HEK293 (cell line): ENCODE results near the gene TES.
A peak's percentile ranks its signal among the peaks of the same experiment; 100 is the strongest.

ENCODE experiments used
- CTCF ChIA-PET: fragments of 350-600 bp; formaldehyde crosslinking; extraction: SDS; loops from one replicate; lab custom pipeline; 2021; ENCODE audit warnings: antibody characterized with exemption; lab: Yijun Ruan, JAX
- POLR2A ChIA-PET: fragments of 300-600 bp; formaldehyde crosslinking; extraction: SDS; loops from one replicate; lab custom pipeline; 2020; ENCODE audit warnings: antibody characterized with exemption, inconsistent platforms; lab: Yijun Ruan, JAX
- H3K27ac ChIP-seq: fragments of 200-500 bp; sonication (Bioruptor generic); 2 replicates; pipeline ENCODE4 v1.5.1; 2014; ENCODE audit warnings: low read depth, low read length, control low read depth, inconsistent platforms; ENCODE audit errors: extremely low read depth
- H3K36me3 ChIP-seq, 2 experiments: fragments of 200-500 bp in 1 of 2; sonication (Bioruptor generic) in 1 of 2; 1 replicate in 1 of 2; 2 replicates in 1 of 2; pipeline ENCODE4 v1.5.1; 2014 to 2017; ENCODE audit warnings: inconsistent platforms in 2 of 2, low read length in 2 of 2; ENCODE audit not compliant: control insufficient read depth in 2 of 2, insufficient read depth in 1 of 2
- H3K4me1 ChIP-seq: fragments of 200-500 bp; sonication (Bioruptor generic); 2 replicates; pipeline ENCODE4 v1.5.1; 2014; ENCODE audit warnings: mild to moderate bottlenecking, low read length, inconsistent platforms; ENCODE audit not compliant: control insufficient read depth, insufficient read depth
- H3K4me3 ChIP-seq: 2 replicates; pipeline ENCODE4 v1.5.1; 2011; ENCODE audit warnings: low read depth, mild to moderate bottlenecking, control low read depth, low read length, moderate library complexity
- H3K9me3 ChIP-seq: fragments of 200-500 bp; sonication (Bioruptor generic); 2 replicates; pipeline ENCODE4 v1.5.1; 2014; ENCODE audit warnings: low read depth, low read length, inconsistent platforms; ENCODE audit not compliant: control insufficient read depth, insufficient read depth
- PRDM4 ChIP-seq: fragments of 450-650 bp; formaldehyde crosslinking; IDR thresholded peaks from 2 replicates; pipeline ENCODE4 v1.5.1; 2017; ENCODE audit warnings: missing biosample characterization, missing genetic modification characterization
- REPIN1 ChIP-seq: fragments of 450-650 bp; formaldehyde crosslinking; IDR thresholded peaks from 2 replicates; pipeline ENCODE4 v1.5.1; 2017; ENCODE audit warnings: missing biosample characterization, missing genetic modification characterization, low read depth
- SCRT1 ChIP-seq: fragments of 450-650 bp; formaldehyde crosslinking; IDR thresholded peaks from 2 replicates; pipeline ENCODE4 v1.5.1; 2016; ENCODE audit warnings: missing biosample characterization, missing genetic modification characterization, borderline replicate concordance
- ZNF19 ChIP-seq: fragments of 450-650 bp; formaldehyde crosslinking; IDR thresholded peaks from 2 replicates; pipeline ENCODE4; 2016; ENCODE audit warnings: missing biosample characterization, missing genetic modification characterization, low read depth
- ZNF510 ChIP-seq: fragments of 450-650 bp; formaldehyde crosslinking; IDR thresholded peaks from 2 replicates; pipeline ENCODE4 v1.5.1; 2018; ENCODE audit warnings: mild to moderate bottlenecking, missing genetic modification characterization, missing biosample characterization; ENCODE audit not compliant: insufficient replicate concordance
- ZNF558 ChIP-seq: fragments of 450-650 bp; formaldehyde crosslinking; IDR thresholded peaks from 2 replicates; pipeline ENCODE4 v1.5.1; 2016; ENCODE audit warnings: missing biosample characterization, missing genetic modification characterization
- ZSCAN5A ChIP-seq: fragments of 450-650 bp; formaldehyde crosslinking; IDR thresholded peaks from 2 replicates; pipeline ENCODE4 v1.5.1; 2016; ENCODE audit warnings: missing biosample characterization, missing genetic modification characterization
- TF ChIP-seq, protein P1 (sequence below): fragments of 450-650 bp; formaldehyde crosslinking; IDR thresholded peaks from 2 replicates; pipeline ENCODE4 v1.5.1; 2016; ENCODE audit warnings: missing biosample characterization, missing genetic modification characterization

Gene TES

DNA sequence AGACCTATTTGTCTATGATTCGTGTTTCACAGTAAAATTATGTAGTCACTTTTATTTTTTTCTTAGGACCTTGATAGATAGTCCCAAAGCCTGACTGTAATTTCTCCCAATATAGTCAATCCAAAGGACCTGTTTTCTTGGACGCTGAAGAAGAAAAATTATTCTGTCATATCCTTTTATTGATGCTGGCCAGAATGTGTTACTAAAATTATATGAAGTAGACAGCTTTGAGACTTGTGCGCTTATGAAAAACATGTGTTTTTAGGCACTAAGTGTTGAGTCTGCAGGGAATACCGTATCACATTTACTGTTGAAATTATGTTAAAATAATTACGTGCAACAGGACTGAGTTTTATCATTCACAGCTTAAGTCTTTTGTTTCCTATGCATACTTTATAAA lies 17.9 kb downstream of the TES start:
- POLR2A ChIA-PET = no interaction called here
- no peak overlapping the region for H3K4me3 ChIP-seq
- H3K27ac ChIP-seq = no peak overlapping the region
- CTCF ChIA-PET = interaction anchor here (0.6 to 1.9 kb wide), 2 partner anchors 31 to 48 kb away, joined by 3 to 7 read pairs; no protein-coding TSS in a partner anchor
- no peaks in the 10 kb centered on the region for H3K36me3 ChIP-seq
- TF ChIP-seq, protein P1, sequence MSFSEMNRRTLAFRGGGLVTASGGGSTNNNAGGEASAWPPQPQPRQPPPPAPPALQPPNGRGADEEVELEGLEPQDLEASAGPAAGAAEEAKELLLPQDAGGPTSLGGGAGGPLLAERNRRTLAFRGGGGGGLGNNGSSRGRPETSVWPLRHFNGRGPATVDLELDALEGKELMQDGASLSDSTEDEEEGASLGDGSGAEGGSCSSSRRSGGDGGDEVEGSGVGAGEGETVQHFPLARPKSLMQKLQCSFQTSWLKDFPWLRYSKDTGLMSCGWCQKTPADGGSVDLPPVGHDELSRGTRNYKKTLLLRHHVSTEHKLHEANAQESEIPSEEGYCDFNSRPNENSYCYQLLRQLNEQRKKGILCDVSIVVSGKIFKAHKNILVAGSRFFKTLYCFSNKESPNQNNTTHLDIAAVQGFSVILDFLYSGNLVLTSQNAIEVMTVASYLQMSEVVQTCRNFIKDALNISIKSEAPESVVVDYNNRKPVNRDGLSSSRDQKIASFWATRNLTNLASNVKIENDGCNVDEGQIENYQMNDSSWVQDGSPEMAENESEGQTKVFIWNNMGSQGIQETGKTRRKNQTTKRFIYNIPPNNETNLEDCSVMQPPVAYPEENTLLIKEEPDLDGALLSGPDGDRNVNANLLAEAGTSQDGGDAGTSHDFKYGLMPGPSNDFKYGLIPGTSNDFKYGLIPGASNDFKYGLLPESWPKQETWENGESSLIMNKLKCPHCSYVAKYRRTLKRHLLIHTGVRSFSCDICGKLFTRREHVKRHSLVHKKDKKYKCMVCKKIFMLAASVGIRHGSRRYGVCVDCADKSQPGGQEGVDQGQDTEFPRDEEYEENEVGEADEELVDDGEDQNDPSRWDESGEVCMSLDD (tag by site-specific recombination) = no peak
- no peak for TF ChIP-seq SCRT1 (tag by site-specific recombination)
- no peak for TF ChIP-seq REPIN1 (tag by site-specific recombination)
- no peak for TF ChIP-seq ZNF510 (tag by site-specific recombination)
- TF ChIP-seq ZNF19 = no peak
- TF ChIP-seq ZNF558 (tag by site-specific recombination) = no peak
- peaks cover 53% of the 10 kb centered on the region for H3K4me1 ChIP-seq
- H3K9me3 ChIP-seq = no peaks in the 10 kb centered on the region

DNA sequence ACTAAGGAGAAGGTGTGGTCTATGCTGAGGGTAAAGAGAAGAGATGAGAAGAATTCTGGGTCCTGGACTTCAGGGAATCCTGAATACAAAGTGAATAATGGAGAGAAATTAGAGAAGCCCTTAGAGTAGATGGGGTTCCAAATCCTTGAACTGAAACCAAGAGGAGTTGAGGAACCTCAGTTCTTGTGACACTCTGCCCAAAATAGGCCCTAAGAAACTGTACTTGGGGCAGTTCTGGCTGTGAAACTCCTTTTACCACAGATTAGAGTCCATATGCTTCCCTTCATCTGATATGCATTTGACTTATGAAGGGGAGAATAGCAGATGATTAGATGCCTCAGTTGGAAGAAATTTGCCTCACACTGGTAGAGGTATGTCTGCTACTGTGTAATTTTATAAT lies 19.0 kb downstream of the TES start:
- CTCF ChIA-PET = interaction anchor here (0.6 to 1.9 kb wide), 4 partner anchors 28 to 489 kb away, joined by 3 to 7 read pairs (median 4); no protein-coding TSS in a partner anchor
- no peak overlapping the region for H3K4me3 ChIP-seq

More for the DNA sequence above, 19.0 kb downstream of the TES start:
- H3K4me1 ChIP-seq = peaks cover 51% of the 10 kb centered on the region
- H3K27ac ChIP-seq = no peak overlapping the region
- H3K9me3 ChIP-seq = no peaks in the 10 kb centered on the region
- TF ChIP-seq PRDM4 (tag by site-specific recombination) = peak; percentile 64; the same call in 1 of the 2 replicates
- no peak for TF ChIP-seq ZSCAN5A
- H3K36me3 ChIP-seq = no peaks in the 10 kb centered on the region
- POLR2A ChIA-PET = interaction anchor here (0.5 to 1.9 kb wide), 2 partner anchors 12 to 367 kb away, joined by 3 to 8 read pairs; no protein-coding TSS in a partner anchor
